H9 (cell line): ENCODE measurements around the gene GNA12. TPM values are rescaled to one million over a fixed set of nuclear protein-coding genes. Genes with fewer than 3 reads are reported as not detected.

Experiments used
- DNase-seq: peaks from one replicate; pipeline ENCODE4 v3.0.0-alpha.2; 2017
- H2AFZ ChIP-seq: one replicate; pipeline ENCODE4 v1.6.1; 2013; ENCODE audit warnings: mild to moderate bottlenecking, low read length, control low read depth, moderate library complexity
- H2AK5ac ChIP-seq: 2 replicates; pipeline ENCODE4 v1.6.1; 2013; ENCODE audit warnings: low read length, control low read depth, mixed read lengths; ENCODE audit not compliant: insufficient read length
- H2BK120ac ChIP-seq: one replicate; pipeline ENCODE4 v1.6.1; 2013; ENCODE audit warnings: low read depth, mild to moderate bottlenecking, low read length, control low read depth, inconsistent platforms; ENCODE audit not compliant: poor library complexity, severe bottlenecking
- H2BK12ac ChIP-seq: 2 replicates; pipeline ENCODE4 v1.6.1; 2013; ENCODE audit warnings: low read length, control low read depth, mixed read lengths, low read depth; ENCODE audit not compliant: insufficient read length
- H2BK15ac ChIP-seq: 2 replicates; pipeline ENCODE4 v1.6.1; 2013; ENCODE audit warnings: low read depth, low read length, control low read depth
- H2BK20ac ChIP-seq: one replicate; pipeline ENCODE4 v1.6.1; 2013; ENCODE audit warnings: low read depth, mild to moderate bottlenecking, low read length, control low read depth, inconsistent platforms; ENCODE audit not compliant: poor library complexity, severe bottlenecking
- H2BK5ac ChIP-seq: 2 replicates; pipeline ENCODE4 v1.6.1; 2013; ENCODE audit warnings: low read length, control low read depth, mixed read lengths; ENCODE audit not compliant: insufficient read length
- H3K14ac ChIP-seq: 2 replicates; pipeline ENCODE4 v1.6.1; 2013; ENCODE audit warnings: low read length, control low read depth; ENCODE audit not compliant: insufficient read depth
- H3K18ac ChIP-seq: 2 replicates; pipeline ENCODE4 v1.6.1; 2013; ENCODE audit warnings: low read depth, mild to moderate bottlenecking, mixed read lengths, low read length, control low read depth; ENCODE audit not compliant: insufficient read length
- H3K23ac ChIP-seq: 2 replicates; pipeline ENCODE4 v1.6.1; 2013; ENCODE audit warnings: low read length, control low read depth, mixed read lengths, low read depth; ENCODE audit not compliant: insufficient read length
- H3K23me2 ChIP-seq: 2 replicates; pipeline ENCODE4 v1.6.1; 2013; ENCODE audit warnings: low read depth, mild to moderate bottlenecking, mixed read lengths, low read length, control low read depth; ENCODE audit not compliant: insufficient read length, poor library complexity, severe bottlenecking
- H3K27ac ChIP-seq: 2 replicates; pipeline ENCODE4 v1.5.1; 2013; ENCODE audit warnings: low read length, control low read depth, mixed read lengths, low read depth; ENCODE audit not compliant: insufficient read length
- H3K27me3 ChIP-seq: 2 replicates; pipeline ENCODE4 v1.6.1; 2013; ENCODE audit warnings: low read length, control low read depth, inconsistent platforms; ENCODE audit not compliant: insufficient read depth
- H3K4ac ChIP-seq: 2 replicates; pipeline ENCODE4 v1.6.1; 2013; ENCODE audit warnings: low read depth, mild to moderate bottlenecking, control low read depth, inconsistent platforms, low read length, moderate library complexity
- H3K4me1 ChIP-seq: 2 replicates; pipeline ENCODE4 v1.6.1; 2013; ENCODE audit warnings: low read length, control low read depth, inconsistent platforms; ENCODE audit not compliant: insufficient read depth
- H3K4me2 ChIP-seq: 2 replicates; pipeline ENCODE4 v1.6.1; 2013; ENCODE audit warnings: low read length, control low read depth, mixed read lengths; ENCODE audit not compliant: insufficient read length, insufficient read depth
- H3K56ac ChIP-seq: 2 replicates; pipeline ENCODE4 v1.6.1; 2013; ENCODE audit warnings: low read depth, mild to moderate bottlenecking, mixed read lengths, low read length, control low read depth; ENCODE audit not compliant: insufficient read length
- H3K79me1 ChIP-seq: 2 replicates; pipeline ENCODE4 v1.6.1; 2013; ENCODE audit warnings: low read depth, mild to moderate bottlenecking, moderate library complexity, low read length, control low read depth, inconsistent platforms; ENCODE audit not compliant: insufficient read depth, poor library complexity, severe bottlenecking
- H3K79me2 ChIP-seq: 2 replicates; pipeline ENCODE4 v1.6.1; 2013; ENCODE audit warnings: low read length, control low read depth, inconsistent platforms; ENCODE audit not compliant: insufficient read depth
- H3K9ac ChIP-seq: 2 replicates; pipeline ENCODE4 v1.6.1; 2013; ENCODE audit warnings: low read length, control low read depth, mixed read lengths; ENCODE audit not compliant: insufficient read length; ENCODE audit errors: extremely low read depth
- H3K9me3 ChIP-seq: one replicate; pipeline ENCODE4 v1.6.1; 2013; ENCODE audit warnings: low read depth, low read length, inconsistent platforms; ENCODE audit not compliant: control insufficient read depth
- H3T11ph ChIP-seq: one replicate; pipeline ENCODE4 v1.6.1; 2013; ENCODE audit warnings: mild to moderate bottlenecking, low read length, control low read depth, inconsistent platforms
- H4K20me1 ChIP-seq: one replicate; pipeline ENCODE4 v1.6.1; 2013; ENCODE audit not compliant: control insufficient read depth, insufficient read length, insufficient read depth
- H4K5ac ChIP-seq: 2 replicates; pipeline ENCODE4 v1.6.1; 2013; ENCODE audit warnings: low read depth, mild to moderate bottlenecking, mixed read lengths, low read length, control low read depth; ENCODE audit not compliant: insufficient read length
- H4K8ac ChIP-seq: replicated peaks from 2 replicates; pipeline ENCODE4 v1.6.1; 2013; ENCODE audit warnings: low read length, control low read depth, mixed read lengths, low read depth; ENCODE audit not compliant: insufficient read length
- H4K91ac ChIP-seq: 2 replicates; pipeline ENCODE4 v1.6.1; 2013; ENCODE audit warnings: low read depth, mild to moderate bottlenecking, moderate library complexity, mixed read lengths, low read length, control low read depth; ENCODE audit not compliant: insufficient read length
- H3K27ac Mint-ChIP-seq, 3 experiments: 2 replicates in 2 of 3; 3 replicates in 1 of 3; pipeline ENCODE4 v1.8.0; 2020 to 2021; ENCODE audit warnings: mixed read lengths in 3 of 3, mild to moderate bottlenecking in 1 of 3, moderate library complexity in 1 of 3
- H3K27me3 Mint-ChIP-seq: 2 replicates; pipeline ENCODE4 v1.8.0; 2021; ENCODE audit warnings: low read depth, mild to moderate bottlenecking, moderate library complexity, mixed read lengths
- H3K36me3 Mint-ChIP-seq, 3 experiments: 2 replicates in 2 of 3; 3 replicates in 1 of 3; pipeline ENCODE4 v1.8.0; 2020 to 2021; ENCODE audit warnings: low read depth in 3 of 3, mixed read lengths in 3 of 3; ENCODE audit not compliant: insufficient read depth in 1 of 3
- H3K4me1 Mint-ChIP-seq, 2 experiments: 2 replicates each; pipeline ENCODE4 v1.8.0; 2020; ENCODE audit warnings: mixed read lengths in 2 of 2
- H3K4me3 Mint-ChIP-seq, 2 experiments: 2 replicates in 1 of 2; 3 replicates in 1 of 2; pipeline ENCODE4 v1.8.0; 2020 to 2021; ENCODE audit warnings: mild to moderate bottlenecking in 2 of 2, mixed read lengths in 2 of 2, moderate library complexity in 1 of 2
- H3K9me3 Mint-ChIP-seq, 2 experiments: 2 replicates in 1 of 2; 3 replicates in 1 of 2; pipeline ENCODE4 v1.8.0; 2020; ENCODE audit warnings: mild to moderate bottlenecking in 2 of 2, mixed read lengths in 2 of 2, moderate library complexity in 1 of 2
- CTCF ChIP-seq: fragments of 200-600 bp; sonication (generic); conservative IDR thresholded peaks from 3 replicates; pipeline ENCODE4 v1.8.0; 2021; ENCODE audit warnings: antibody characterized with exemption, mild to moderate bottlenecking
- WGBS: extraction: QIAGEN DNeasy Blood & Tissue Kit; methylation state at CpG from one replicate; pipeline ENCODE4 v1.1.7; 2013; ENCODE audit warnings: missing lambda C conversion rate, low lambda C conversion rate, mixed read lengths; ENCODE audit not compliant: insufficient read length; ENCODE audit errors: extremely low coverage; 5-methylcytosine and 5-hydroxymethylcytosine counted together
- total RNA-seq: library from RNA; stranded (reverse); gene quantifications from 2 replicates; pipeline ENCODE4 v1.2.1, GENCODE V29; 2021

The GNA12 gene
- total RNA-seq, 1 experiment from 2014 or later: 60.2 TPM

DNA sequence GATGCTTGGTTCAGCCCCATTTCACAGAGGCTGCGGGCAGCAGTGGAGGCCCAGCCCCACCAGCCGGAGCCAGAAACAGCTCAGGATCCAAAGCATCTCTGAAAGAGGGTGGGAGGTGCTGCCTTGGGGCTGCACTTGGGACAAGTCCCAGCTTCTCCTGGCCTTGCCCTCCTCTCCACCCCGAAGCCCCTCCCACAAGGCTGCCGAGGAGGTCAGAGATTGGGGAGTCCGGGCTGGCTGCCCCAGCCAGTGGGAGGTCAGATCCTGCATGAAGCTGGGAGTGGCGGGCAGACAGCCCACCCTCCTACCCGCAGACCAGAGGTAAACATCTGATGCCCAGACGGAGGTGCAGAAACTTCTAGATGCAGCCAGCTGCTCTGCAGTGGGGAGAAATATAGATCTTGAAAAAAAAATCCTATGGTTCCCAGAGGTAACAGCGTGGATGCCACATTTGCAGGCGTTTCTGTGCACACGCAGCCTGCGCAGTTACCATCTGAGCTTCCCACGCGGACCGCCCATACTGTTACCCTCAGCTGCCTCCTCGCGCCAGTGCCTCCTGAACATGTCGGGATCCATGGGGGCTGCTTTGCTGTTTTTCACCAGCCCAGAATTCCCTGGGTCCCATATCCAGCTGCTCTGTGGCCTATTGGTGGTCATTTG, 36.9 kb upstream of the GNA12 start:
- Histone ChIP-seq H3K27me3 (no peaks in the 10 kb centered on the region), H2BK20ac (no peak overlapping the region), H3K79me1 (no peaks in the 10 kb centered on the region), H3K14ac (no peak overlapping the region), H2BK5ac (no peak overlapping the region), H3K23me2 (no peaks in the 10 kb centered on the region), H2BK12ac (no peak overlapping the region), H3K9ac (no peak overlapping the region), H2BK120ac (no peak overlapping the region), H4K8ac (no peak overlapping the region), H3K27ac (no peak overlapping the region), H2AK5ac (no peak overlapping the region), H3K9me3 (no peaks in the 10 kb centered on the region), H3T11ph (no peak overlapping the region), H3K4me1 (peaks cover 5% of the 10 kb centered on the region; the same call in 1 of the 2 replicates), H4K91ac (no peak overlapping the region), H3K23ac (no peak overlapping the region), H3K4me2 (no peak overlapping the region), H2AFZ (no peak overlapping the region), H2BK15ac (no peak overlapping the region), H4K20me1 (no peaks in the 10 kb centered on the region), H3K79me2 (no peaks in the 10 kb centered on the region), H3K18ac (no peak overlapping the region), H3K56ac (no peak overlapping the region), H4K5ac (no peak overlapping the region), H3K4ac (no peak overlapping the region)
- Mint-ChIP-seq H3K36me3 (no peaks in the 10 kb centered on the region), H3K4me3 (no peak overlapping the region), H3K9me3 (peaks cover 0 to 5% of the 10 kb centered on the region in 2 experiments; a peak in 2 of 5 replicates), H3K27ac (no peak overlapping the region; a peak in 1 of 7 replicates), H3K27me3 (no peaks in the 10 kb centered on the region), H3K4me1 (peaks cover 23 to 39% of the 10 kb centered on the region in 2 experiments)
- peak; percentile 95 for DNase-seq
- no CpG with 5 or more reads among the region's 18 CpGs for WGBS
- TF ChIP-seq CTCF: no peak
